ENCODE measurements around the gene RABAC1.

DNA sequence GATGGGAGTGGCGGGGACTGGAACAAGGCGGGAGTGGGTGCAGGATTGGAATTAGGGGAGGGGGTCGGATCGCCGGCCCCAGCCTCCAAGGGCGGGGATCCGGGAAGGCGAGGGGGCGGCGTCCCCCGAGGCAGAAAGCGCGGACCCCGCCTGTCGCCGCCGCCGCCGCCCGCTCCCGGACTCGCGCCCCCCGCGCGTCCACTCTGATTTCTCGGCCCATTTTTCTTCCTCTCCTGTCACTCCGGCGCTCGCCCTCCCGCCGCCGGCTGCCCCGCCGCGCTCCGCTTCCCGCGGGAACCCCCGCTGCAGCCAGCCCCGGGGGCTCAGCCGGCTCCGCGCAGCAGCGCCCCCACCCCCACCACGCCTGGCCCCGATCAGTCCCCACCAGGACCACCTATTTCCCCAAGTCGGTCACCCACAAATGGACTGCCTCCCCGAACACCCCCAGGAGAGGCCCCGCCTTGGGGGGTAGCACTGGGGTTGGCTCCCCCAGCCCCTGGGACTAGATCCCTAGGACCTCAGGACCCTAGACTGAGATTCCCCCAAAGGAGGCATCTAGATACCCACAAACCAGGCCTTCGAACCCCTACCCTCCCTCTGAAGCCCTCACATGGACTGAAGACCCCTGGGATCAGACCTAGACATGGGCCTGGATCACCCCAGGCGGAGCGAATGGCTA is 18.3 kb downstream of the RABAC1 start:
- TF ChIP-seq, protein P1, sequence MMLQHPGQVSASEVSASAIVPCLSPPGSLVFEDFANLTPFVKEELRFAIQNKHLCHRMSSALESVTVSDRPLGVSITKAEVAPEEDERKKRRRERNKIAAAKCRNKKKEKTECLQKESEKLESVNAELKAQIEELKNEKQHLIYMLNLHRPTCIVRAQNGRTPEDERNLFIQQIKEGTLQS (IDR thresholded peaks at IDR 0.05; ENCODE audit: insufficient read depth, low read depth, low read length) = no peak
- TF ChIP-seq EZH2 (IDR thresholded peaks at IDR 0.05; ENCODE audit: low read depth, low read length, severe bottlenecking) (peak; percentile 33), POLR2A (IDR thresholded peaks at IDR 0.05; ENCODE audit: control extremely low read depth in 1 of 2, low read depth in 2 of 2, low read length in 2 of 2) (no peak)

All from H1 (cell line).